Measurements from ENCODE around the gene SGPP1. TPM values are rescaled to one million over a fixed set of nuclear protein-coding genes. Genes with fewer than 3 reads are reported as not detected.

Gene SGPP1
- total RNA-seq, 1 experiment from 2014 or later, result 17.7 TPM

DNA sequence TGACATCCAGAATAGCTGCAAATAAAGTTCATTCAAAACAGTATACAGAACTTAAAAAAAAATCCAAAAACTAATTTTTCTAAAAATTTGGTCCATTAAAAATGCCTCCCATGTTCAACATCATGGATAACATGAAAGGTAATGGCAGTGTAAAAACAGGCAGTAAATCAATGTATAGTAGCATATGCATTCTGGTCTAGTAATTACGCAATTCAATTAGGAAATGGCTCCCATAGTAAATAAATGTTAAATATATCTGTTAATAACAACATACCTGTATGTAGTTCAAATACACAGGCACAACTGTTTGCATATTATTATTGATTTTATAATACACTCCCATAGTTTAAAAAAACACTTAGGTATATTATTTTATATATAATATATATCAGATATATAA, 42.5 kb downstream of the SGPP1 start:
- no peak overlapping the region for H2AFZ ChIP-seq (ENCODE audit: low read depth, low read length, poor library complexity, severe bottlenecking)
- peaks cover 0 to 6% of the 10 kb centered on the region in 2 experiments; a peak in 1 of 4 replicates for H3K36me3 ChIP-seq (ENCODE audit: control insufficient read depth in 1 of 2, insufficient read depth in 2 of 2, low read length in 2 of 2)
- no peaks in the 10 kb centered on the region for H3K9me3 ChIP-seq (ENCODE audit: control insufficient read depth in 1 of 2, insufficient read depth in 1 of 2, low read depth in 1 of 2, low read length in 2 of 2)
- DNase-seq (ENCODE audit: low read depth, low spot score) (no peak), ATAC-seq (no peak)
- ChIA-PET CTCF (no interaction called here), RAD21 (ENCODE audit: low non-redundant PET in 1 of 2, low total read pairs in 2 of 2, uncharacterized antibody in 2 of 2, unreplicated experiment in 2 of 2) (no interaction called here), POLR2A (no interaction called here)
- H3K27me3 ChIP-seq (ENCODE audit: insufficient read depth, low read length), result no peaks in the 10 kb centered on the region
- no peak overlapping the region for H3K27ac ChIP-seq (ENCODE audit: low read depth, low read length)
- H4K20me1 ChIP-seq (ENCODE audit: insufficient read depth), result no peaks in the 10 kb centered on the region; the same call in none of the 2 replicates
- H3K9me2 ChIP-seq (ENCODE audit: insufficient read depth), result no peaks in the 10 kb centered on the region
- no peak overlapping the region for H3K4me3 ChIP-seq (replicated peaks in 1 of 2; ENCODE audit: low read depth in 1 of 2, low read length in 2 of 2)
- TF ChIP-seq, protein P1, sequence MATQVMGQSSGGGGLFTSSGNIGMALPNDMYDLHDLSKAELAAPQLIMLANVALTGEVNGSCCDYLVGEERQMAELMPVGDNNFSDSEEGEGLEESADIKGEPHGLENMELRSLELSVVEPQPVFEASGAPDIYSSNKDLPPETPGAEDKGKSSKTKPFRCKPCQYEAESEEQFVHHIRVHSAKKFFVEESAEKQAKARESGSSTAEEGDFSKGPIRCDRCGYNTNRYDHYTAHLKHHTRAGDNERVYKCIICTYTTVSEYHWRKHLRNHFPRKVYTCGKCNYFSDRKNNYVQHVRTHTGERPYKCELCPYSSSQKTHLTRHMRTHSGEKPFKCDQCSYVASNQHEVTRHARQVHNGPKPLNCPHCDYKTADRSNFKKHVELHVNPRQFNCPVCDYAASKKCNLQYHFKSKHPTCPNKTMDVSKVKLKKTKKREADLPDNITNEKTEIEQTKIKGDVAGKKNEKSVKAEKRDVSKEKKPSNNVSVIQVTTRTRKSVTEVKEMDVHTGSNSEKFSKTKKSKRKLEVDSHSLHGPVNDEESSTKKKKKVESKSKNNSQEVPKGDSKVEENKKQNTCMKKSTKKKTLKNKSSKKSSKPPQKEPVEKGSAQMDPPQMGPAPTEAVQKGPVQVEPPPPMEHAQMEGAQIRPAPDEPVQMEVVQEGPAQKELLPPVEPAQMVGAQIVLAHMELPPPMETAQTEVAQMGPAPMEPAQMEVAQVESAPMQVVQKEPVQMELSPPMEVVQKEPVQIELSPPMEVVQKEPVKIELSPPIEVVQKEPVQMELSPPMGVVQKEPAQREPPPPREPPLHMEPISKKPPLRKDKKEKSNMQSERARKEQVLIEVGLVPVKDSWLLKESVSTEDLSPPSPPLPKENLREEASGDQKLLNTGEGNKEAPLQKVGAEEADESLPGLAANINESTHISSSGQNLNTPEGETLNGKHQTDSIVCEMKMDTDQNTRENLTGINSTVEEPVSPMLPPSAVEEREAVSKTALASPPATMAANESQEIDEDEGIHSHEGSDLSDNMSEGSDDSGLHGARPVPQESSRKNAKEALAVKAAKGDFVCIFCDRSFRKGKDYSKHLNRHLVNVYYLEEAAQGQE (IDR thresholded peaks at IDR 0.05; ENCODE audit: low read depth), result no peak
- TF ChIP-seq SRF (IDR thresholded peaks at IDR 0.05; ENCODE audit: low read depth), result no peak
- no peak for TF ChIP-seq ELF1 (IDR thresholded peaks at IDR 0.05; ENCODE audit: borderline replicate concordance, low read depth)
- no peak for TF ChIP-seq JUND (IDR thresholded peaks at IDR 0.05)
- no peak for TF ChIP-seq POLR2A (IDR thresholded peaks at IDR 0.05; ENCODE audit: borderline replicate concordance, extremely low read depth, insufficient read depth, insufficient read length)
- TF ChIP-seq ZFX (IDR thresholded peaks at IDR 0.05), result no peak
- TF ChIP-seq RAD21 (IDR thresholded peaks at IDR 0.05; ENCODE audit: low read depth), result no peak
- TF ChIP-seq SIN3A (IDR thresholded peaks at IDR 0.05; ENCODE audit: low read depth), result no peak
- TF ChIP-seq EZH2phosphoT487 (IDR thresholded peaks at IDR 0.05; ENCODE audit: borderline replicate concordance), result no peak
- TF ChIP-seq SP1 (IDR thresholded peaks at IDR 0.05; ENCODE audit: low read depth), result no peak
- TF ChIP-seq, protein P2, sequence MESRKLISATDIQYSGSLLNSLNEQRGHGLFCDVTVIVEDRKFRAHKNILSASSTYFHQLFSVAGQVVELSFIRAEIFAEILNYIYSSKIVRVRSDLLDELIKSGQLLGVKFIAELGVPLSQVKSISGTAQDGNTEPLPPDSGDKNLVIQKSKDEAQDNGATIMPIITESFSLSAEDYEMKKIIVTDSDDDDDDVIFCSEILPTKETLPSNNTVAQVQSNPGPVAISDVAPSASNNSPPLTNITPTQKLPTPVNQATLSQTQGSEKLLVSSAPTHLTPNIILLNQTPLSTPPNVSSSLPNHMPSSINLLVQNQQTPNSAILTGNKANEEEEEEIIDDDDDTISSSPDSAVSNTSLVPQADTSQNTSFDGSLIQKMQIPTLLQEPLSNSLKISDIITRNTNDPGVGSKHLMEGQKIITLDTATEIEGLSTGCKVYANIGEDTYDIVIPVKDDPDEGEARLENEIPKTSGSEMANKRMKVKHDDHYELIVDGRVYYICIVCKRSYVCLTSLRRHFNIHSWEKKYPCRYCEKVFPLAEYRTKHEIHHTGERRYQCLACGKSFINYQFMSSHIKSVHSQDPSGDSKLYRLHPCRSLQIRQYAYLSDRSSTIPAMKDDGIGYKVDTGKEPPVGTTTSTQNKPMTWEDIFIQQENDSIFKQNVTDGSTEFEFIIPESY (IDR thresholded peaks at IDR 0.05; ENCODE audit: extremely low read depth, insufficient replicate concordance, low read length), result no peak
- no peak for TF ChIP-seq YY1 (IDR thresholded peaks at IDR 0.05; ENCODE audit: extremely low read depth, insufficient replicate concordance, low read depth, low read length)
- no peak for TF ChIP-seq TCF7L2 (IDR thresholded peaks at IDR 0.05; ENCODE audit: borderline replicate concordance, extremely low read depth, insufficient read depth, insufficient read length)
- TF ChIP-seq EZH2 (IDR thresholded peaks at IDR 0.05), result no peak
- no peak for TF ChIP-seq CBX3 (IDR thresholded peaks at IDR 0.05; ENCODE audit: low read depth)
- H3K4me2 ChIP-seq (ENCODE audit: low read length), result no peak overlapping the region
- intact Hi-C loops (cut with micrococcal nuclease), result no loop called here
- no peak overlapping the region for H3K9ac ChIP-seq (ENCODE audit: low read length)
- peaks cover 0 to 7% of the 10 kb centered on the region in 2 experiments; a peak in 1 of 4 replicates for H3K4me1 ChIP-seq (ENCODE audit: control insufficient read depth in 1 of 2, insufficient read depth in 2 of 2, low read length in 2 of 2)
- no TSS peak for BruUV-seq (replicated peaks)
- peaks cover 3% of the 10 kb centered on the region; the same call in 1 of the 2 replicates for H3K79me2 ChIP-seq (ENCODE audit: insufficient read depth, low read length)

All from HCT116 (cell line).